ENCODE results near the gene HMOX2. TPM values are rescaled to one million over a fixed set of nuclear protein-coding genes. Genes with fewer than 3 reads are reported as not detected.

HMOX2 gene
- total and polyA plus RNA-seq, 3 donors from 2014 or later, result 67.3 to 216 (median 92.0) TPM

- Histone ChIP-seq H3K36me3 (ENCODE audit: low read depth, missing control alignments) (no peaks in the 10 kb centered on the region), H3K27me3 (no peaks in the 10 kb centered on the region), H3K27ac (no peak overlapping the region), H3K4me1 (peaks cover 9% of the 10 kb centered on the region), H3K4me3 (no peak overlapping the region), H3K9me3 (no peaks in the 10 kb centered on the region)
- intact Hi-C loops (cut with DNase I; ENCODE audit: low total_unique reads), result no loop called here
- 68 to 76% methylated on average over 13 of the region's 13 CpGs for WGBS, 2 donors
- no peak for TF ChIP-seq POLR2A (IDR thresholded peaks at IDR 0.05)
- no peak for TF ChIP-seq CTCF (IDR thresholded peaks at IDR 0.05)
- no peak for DNase-seq
These were observed 58.1 kb downstream of the HMOX2 start for GRCh38 chr16:4534151-4534790.

- peaks cover 6% of the 10 kb centered on the region for H3K4me1 ChIP-seq
- intact Hi-C loops (cut with DNase I; ENCODE audit: low total_unique reads), result no loop called here
- H3K9me3 ChIP-seq, result no peaks in the 10 kb centered on the region
- WGBS, 2 donors, result 84 to 94% methylated on average over 6 to 7 of the region's 7 CpGs
- no peak for DNase-seq
- no peak overlapping the region for H3K4me3 ChIP-seq
- H3K36me3 ChIP-seq (ENCODE audit: low read depth, missing control alignments), result no peaks in the 10 kb centered on the region
- no peaks in the 10 kb centered on the region for H3K27me3 ChIP-seq
- no peak for TF ChIP-seq POLR2A (IDR thresholded peaks at IDR 0.05)
- TF ChIP-seq CTCF (IDR thresholded peaks at IDR 0.05), result no peak
- no peak overlapping the region for H3K27ac ChIP-seq
These were observed 59.5 kb downstream of the HMOX2 start for GRCh38 chr16:4535627-4536108.

GRCh38 chr16:4536391-4537106 is 60.4 kb downstream of the HMOX2 start:
- DNase-seq, result no peak
- no peaks in the 10 kb centered on the region for H3K9me3 ChIP-seq
- peak overlapping the region in 1 of 2 donors; percentile 95 for H3K27ac ChIP-seq
- no peak overlapping the region for H3K4me3 ChIP-seq
- no peaks in the 10 kb centered on the region for H3K36me3 ChIP-seq (ENCODE audit: low read depth, missing control alignments)
- intact Hi-C loops (cut with DNase I; ENCODE audit: low total_unique reads), result no loop called here
- 68 to 77% methylated on average over 15 of the region's 15 CpGs for WGBS, 2 donors
- no peak for TF ChIP-seq POLR2A (IDR thresholded peaks at IDR 0.05)
- TF ChIP-seq CTCF (IDR thresholded peaks at IDR 0.05), result no peak
- peaks cover 6% of the 10 kb centered on the region for H3K4me1 ChIP-seq
- H3K27me3 ChIP-seq, result no peaks in the 10 kb centered on the region

GRCh38 chr16:4537376-4538343 is 61.5 kb downstream of the HMOX2 start:
- no peaks in the 10 kb centered on the region for H3K27me3 ChIP-seq
- no peaks in the 10 kb centered on the region for H3K9me3 ChIP-seq
- TF ChIP-seq CTCF (IDR thresholded peaks at IDR 0.05), result no peak
- TF ChIP-seq POLR2A (IDR thresholded peaks at IDR 0.05), result no peak
- intact Hi-C loops (cut with DNase I; ENCODE audit: low total_unique reads), result no loop called here
- WGBS, 2 donors, result 5 to 14% methylated on average over 53 to 57 of the region's 75 CpGs
- peak overlapping the region; percentile 83 to 95 for H3K27ac ChIP-seq
- DNase-seq, result peak; percentile 33
- peak overlapping the region; percentile 84 to 91 for H3K4me3 ChIP-seq
- no peaks in the 10 kb centered on the region for H3K36me3 ChIP-seq (ENCODE audit: low read depth, missing control alignments)
- H3K4me1 ChIP-seq, result peaks cover 6% of the 10 kb centered on the region
